Ovary (tissue), 3 donors: ENCODE results near the gene AP3B1.

ENCODE experiments used
- POLR2A ChIP-seq: fragments of 450-650 bp; IDR thresholded peaks from one replicate; pipeline ENCODE4 v1.6.1; 2017; ENCODE audit warnings: antibody characterized with exemption, mild to moderate bottlenecking, moderate library complexity
- TF ChIP-seq, protein P1 (sequence below), 3 donors: fragments of 450-650 bp in 2 of 3; fragments of 200-600 bp in 1 of 3; IDR thresholded peaks; one replicate each; pipeline versions ENCODE4 v1.5.1 to v1.8.0; 2016 to 2022; ENCODE audit warnings: antibody characterized with exemption in 3 of 3, mild to moderate bottlenecking in 1 of 3
- donor health status: DM: no; HTN: no; CAD: no.

DNA sequence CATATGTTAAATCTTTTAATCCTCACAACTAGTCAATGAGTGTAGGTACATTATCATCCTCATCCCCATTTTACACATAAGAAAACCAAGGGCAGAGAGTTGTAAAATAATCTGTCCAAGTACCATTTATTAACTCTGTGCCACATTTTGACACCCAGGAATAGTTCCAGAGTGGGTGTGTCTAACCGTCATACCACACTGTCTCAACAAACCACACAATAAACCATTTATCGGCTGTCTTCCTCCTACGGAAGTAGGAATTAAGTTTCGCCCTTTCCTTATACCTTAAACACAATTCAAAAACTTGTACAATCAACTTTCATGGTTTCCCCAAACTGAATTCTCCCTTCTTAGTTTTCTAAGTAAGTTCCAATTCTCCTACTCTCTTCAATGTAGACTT, 11.4 kb downstream of the AP3B1 start:
- TF ChIP-seq POLR2A: no peak
- TF ChIP-seq, protein P1, sequence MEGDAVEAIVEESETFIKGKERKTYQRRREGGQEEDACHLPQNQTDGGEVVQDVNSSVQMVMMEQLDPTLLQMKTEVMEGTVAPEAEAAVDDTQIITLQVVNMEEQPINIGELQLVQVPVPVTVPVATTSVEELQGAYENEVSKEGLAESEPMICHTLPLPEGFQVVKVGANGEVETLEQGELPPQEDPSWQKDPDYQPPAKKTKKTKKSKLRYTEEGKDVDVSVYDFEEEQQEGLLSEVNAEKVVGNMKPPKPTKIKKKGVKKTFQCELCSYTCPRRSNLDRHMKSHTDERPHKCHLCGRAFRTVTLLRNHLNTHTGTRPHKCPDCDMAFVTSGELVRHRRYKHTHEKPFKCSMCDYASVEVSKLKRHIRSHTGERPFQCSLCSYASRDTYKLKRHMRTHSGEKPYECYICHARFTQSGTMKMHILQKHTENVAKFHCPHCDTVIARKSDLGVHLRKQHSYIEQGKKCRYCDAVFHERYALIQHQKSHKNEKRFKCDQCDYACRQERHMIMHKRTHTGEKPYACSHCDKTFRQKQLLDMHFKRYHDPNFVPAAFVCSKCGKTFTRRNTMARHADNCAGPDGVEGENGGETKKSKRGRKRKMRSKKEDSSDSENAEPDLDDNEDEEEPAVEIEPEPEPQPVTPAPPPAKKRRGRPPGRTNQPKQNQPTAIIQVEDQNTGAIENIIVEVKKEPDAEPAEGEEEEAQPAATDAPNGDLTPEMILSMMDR (IDR thresholded peaks at IDR 0.05): no peak
